C4-2B (cell line): ENCODE results near the gene CHST11.

ENCODE experiments used
- H3K27ac ChIP-seq: fragments of 450-650 bp; 2 replicates; pipeline ENCODE4 v1.5.1; 2017
- CTCF ChIP-seq: fragments of 450-650 bp; conservative IDR thresholded peaks from 2 replicates; pipeline ENCODE4 v1.5.1; 2017; ENCODE audit warnings: mild to moderate bottlenecking
- ZFX ChIP-seq: fragments of 450-650 bp; IDR thresholded peaks from 2 replicates; pipeline ENCODE4 v1.6.1; 2017

Gene CHST11

DNA sequence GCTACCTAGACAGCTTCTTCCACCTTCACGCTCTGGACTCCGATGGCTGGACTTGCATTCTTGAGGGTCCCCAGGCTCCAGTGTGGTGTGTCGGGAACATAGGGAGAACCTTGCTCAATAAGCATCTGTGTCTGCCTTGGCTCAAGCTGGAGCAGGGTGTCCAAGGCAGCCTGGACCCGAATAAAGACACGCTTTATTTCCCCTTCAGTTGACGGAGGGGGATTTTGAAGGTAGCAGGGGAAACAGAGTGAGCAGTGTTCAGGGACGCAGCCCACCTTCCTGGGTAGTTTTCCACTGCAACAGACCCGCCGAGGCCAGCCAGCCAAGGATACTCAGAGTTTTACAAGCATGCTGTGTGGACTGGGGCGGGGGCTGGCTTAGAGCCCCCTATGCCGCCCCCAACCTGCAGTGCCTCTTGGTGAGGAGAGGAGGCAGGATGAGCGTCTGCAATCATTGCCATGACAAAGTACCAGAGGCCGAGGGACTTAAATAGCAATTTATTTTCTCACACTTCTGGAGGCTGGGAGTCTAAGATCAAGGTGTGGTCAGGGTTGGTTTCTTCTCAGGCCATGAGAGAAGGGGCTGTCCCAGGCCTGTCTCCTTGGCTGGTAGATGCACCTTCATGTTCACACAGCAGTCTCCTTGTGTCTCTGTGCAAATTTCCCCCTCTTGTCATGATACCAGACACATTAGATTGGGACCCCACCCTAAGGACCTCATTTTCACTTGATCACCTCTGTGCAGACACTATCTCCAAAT, 201.2 kb downstream of the CHST11 start:
- H3K27ac ChIP-seq: no peak overlapping the region
- TF ChIP-seq CTCF (no peak), ZFX (no peak)

DNA sequence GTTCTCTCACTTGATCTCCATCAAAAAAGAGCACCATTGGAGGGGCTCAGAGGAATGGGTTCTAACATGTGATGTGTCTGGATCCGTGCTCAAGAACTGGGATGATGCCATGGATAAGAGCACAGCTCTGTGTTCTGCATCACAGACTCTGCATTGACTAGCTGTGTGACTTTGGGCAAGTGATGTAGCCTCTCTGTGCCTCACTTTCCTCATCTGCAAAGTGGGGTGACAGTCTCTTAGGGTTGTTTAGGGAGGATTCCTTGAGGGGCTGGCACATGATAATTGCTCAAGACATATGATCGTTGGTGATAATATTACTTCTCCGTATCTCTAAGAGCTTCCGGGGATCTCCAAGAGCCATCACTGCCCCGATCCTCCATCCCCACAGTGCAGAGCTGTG, 202.3 kb downstream of the CHST11 start:
- no peak overlapping the region for H3K27ac ChIP-seq
- no peak for TF ChIP-seq CTCF
- TF ChIP-seq ZFX: no peak

DNA sequence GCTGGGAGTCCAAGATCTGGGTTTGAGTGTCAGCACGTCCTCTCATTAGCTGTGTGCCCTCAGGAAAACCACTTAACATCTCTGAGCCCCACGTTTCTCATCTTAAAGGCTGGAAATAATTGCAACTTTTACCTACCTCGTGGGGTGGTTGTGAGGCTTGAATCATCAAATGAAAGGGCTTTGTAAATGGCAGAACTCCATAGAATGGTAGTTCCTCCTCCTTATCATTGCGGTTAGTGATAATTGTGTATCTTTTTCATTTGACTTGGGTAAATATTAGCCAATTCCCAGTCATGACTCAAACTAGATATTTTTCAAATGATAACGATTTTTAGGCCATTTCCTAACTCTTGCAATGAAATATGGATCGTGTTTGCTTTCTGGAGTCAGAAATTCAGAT, 205.5 kb downstream of the CHST11 start:
- no peak overlapping the region for H3K27ac ChIP-seq
- TF ChIP-seq ZFX: no peak
- TF ChIP-seq CTCF: no peak

- H3K27ac ChIP-seq: no peak overlapping the region
- no peak for TF ChIP-seq CTCF
- TF ChIP-seq ZFX: no peak
Observed at GRCh38 chr12:104662908-104663307, 206.2 kb downstream of the CHST11 start.

DNA sequence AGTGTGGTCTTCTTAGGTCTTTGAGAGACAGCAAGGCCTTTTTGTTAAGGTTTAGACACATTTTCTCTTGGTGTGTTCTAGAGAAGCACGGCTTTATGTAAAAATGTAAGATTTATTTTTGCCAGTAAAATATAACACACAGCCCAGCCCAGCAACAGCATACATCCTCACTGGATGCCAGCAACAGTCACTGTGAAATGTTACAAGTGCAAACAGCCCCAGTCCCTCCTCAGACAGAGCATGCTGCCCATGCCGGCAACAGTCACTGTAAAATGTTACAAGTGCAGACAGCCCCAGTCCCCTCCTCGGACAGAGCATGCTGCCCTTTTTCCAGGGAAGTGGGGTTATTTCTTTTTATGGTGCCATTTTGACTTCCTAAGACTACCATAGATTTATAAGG, 207.6 kb downstream of the CHST11 start:
- H3K27ac ChIP-seq: no peak overlapping the region
- no peak for TF ChIP-seq ZFX
- TF ChIP-seq CTCF: no peak

GRCh38 chr12:104665296-104665695, 208.5 kb downstream of the CHST11 start:
- no peak for TF ChIP-seq ZFX
- TF ChIP-seq CTCF: no peak

GRCh38 chr12:104667139-104667538, 210.4 kb downstream of the CHST11 start:
- no peak for TF ChIP-seq CTCF
- TF ChIP-seq ZFX: no peak
- H3K27ac ChIP-seq: no peak overlapping the region

More at GRCh38 chr12:104665296-104665695, 208.5 kb downstream of the CHST11 start:
- no peak overlapping the region for H3K27ac ChIP-seq
